ENCODE results near the gene ATP9B. TPM values are rescaled to one million over a fixed set of nuclear protein-coding genes. Genes with fewer than 3 reads are reported as not detected.
"Not testable (repeated sequence)": the region's sequence is repeated elsewhere in the genome, so short reads cannot be mapped to it uniquely, and the experiment has no call there.

The ATP9B gene
- total RNA-seq, 2 donors from 2014 or later: 22.5 to 72.9 TPM

DNA sequence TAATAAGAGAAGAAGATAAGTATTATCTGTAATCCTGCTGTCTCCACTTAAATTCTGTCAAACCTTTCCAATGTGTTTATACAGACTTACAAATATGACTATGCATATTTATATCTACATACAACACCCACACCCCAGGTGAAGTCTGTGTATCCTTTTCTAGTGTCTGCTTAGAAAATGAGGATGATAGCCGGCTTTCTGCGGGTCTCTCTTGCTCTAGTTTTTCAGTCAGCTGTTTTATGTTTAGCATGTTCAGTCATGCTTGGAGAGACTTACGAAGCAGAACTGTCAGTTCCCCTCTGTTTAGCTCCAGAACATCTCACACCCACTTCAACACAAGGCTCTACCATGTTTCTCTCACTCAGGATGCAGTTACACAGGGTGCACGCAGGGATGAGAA is 189.3 kb downstream of the ATP9B start:
- Histone ChIP-seq H3K27ac (no peak overlapping the region), H3K27me3 (replicated peaks; ENCODE audit: insufficient read depth) (no peaks in the 10 kb centered on the region), H3K4me3 (no peak overlapping the region), H3K36me3 (no peaks in the 10 kb centered on the region), H3K4me1 (ENCODE audit: control insufficient read depth in 1 of 2, low read depth in 2 of 2) (peaks cover 0 to 4% of the 10 kb centered on the region in 2 donors), H3K9me3 (no peaks in the 10 kb centered on the region)
- DNase-seq (ENCODE audit: low spot score) (no peak), ATAC-seq (ENCODE audit: insufficient number of reproducible peaks, low FRiP score, low read depth) (no peak)
- TF ChIP-seq, protein P1, sequence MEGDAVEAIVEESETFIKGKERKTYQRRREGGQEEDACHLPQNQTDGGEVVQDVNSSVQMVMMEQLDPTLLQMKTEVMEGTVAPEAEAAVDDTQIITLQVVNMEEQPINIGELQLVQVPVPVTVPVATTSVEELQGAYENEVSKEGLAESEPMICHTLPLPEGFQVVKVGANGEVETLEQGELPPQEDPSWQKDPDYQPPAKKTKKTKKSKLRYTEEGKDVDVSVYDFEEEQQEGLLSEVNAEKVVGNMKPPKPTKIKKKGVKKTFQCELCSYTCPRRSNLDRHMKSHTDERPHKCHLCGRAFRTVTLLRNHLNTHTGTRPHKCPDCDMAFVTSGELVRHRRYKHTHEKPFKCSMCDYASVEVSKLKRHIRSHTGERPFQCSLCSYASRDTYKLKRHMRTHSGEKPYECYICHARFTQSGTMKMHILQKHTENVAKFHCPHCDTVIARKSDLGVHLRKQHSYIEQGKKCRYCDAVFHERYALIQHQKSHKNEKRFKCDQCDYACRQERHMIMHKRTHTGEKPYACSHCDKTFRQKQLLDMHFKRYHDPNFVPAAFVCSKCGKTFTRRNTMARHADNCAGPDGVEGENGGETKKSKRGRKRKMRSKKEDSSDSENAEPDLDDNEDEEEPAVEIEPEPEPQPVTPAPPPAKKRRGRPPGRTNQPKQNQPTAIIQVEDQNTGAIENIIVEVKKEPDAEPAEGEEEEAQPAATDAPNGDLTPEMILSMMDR (IDR thresholded peaks at IDR 0.05): no peak

DNA sequence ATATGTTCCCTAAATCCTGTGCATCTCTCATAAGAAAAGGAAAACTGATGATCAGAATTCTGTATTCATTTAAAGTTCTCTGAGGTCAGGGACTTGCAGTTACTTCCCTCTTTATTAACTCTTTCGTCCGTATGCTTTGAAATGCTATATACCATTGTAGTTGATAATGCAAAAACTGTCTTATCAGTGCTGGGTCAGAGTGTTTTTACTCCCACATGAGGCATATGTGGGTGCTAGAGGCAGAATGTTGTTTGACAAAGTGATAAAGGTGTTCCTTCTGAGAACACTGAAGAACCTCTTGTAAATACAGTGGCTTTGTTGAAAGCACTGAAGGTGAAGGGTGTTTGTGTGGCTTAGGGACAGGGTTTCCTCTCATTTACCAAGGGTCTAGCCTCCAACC is 190.0 kb downstream of the ATP9B start:
- H3K36me3 ChIP-seq: no peaks in the 10 kb centered on the region
- H3K27me3 ChIP-seq (replicated peaks; ENCODE audit: insufficient read depth): no peaks in the 10 kb centered on the region
- TF ChIP-seq, protein P1 (IDR thresholded peaks at IDR 0.05): no peak
- no peak overlapping the region for H3K27ac ChIP-seq
- DNase-seq (ENCODE audit: low spot score) (no peak), ATAC-seq (ENCODE audit: insufficient number of reproducible peaks, low FRiP score, low read depth) (no peak)
- H3K9me3 ChIP-seq: no peaks in the 10 kb centered on the region
- H3K4me3 ChIP-seq: no peak overlapping the region
- no peaks in the 10 kb centered on the region for H3K4me1 ChIP-seq (ENCODE audit: control insufficient read depth in 1 of 2, low read depth in 2 of 2)

GRCh38 chr18:79260023-79260422 is 190.8 kb downstream of the ATP9B start:
- H3K4me3 ChIP-seq: no peak overlapping the region
- TF ChIP-seq, protein P1 (IDR thresholded peaks at IDR 0.05): no peak

DNA sequence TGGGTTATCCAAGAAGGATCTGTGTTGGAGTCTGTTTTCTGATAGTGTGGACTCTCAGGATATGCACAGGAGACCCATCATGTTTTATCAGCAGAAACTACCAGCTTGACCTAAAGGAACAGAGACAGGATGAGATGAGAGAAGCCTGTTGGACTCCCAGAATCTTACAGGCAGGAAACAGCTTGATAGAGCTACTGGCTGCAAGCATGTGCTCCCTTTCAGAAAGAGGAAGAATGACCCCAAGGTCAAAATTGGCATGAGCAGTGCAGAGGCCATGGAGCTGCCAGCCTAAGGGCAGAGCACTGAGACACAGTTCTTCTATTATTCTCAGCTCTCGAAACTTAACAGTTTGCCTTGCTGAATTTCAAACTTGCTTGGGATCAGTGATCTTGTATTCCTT is 191.3 kb downstream of the ATP9B start:
- no peaks in the 10 kb centered on the region for H3K36me3 ChIP-seq
- H3K27ac ChIP-seq: no peak overlapping the region
- H3K4me3 ChIP-seq: no peak overlapping the region
- no peaks in the 10 kb centered on the region for H3K9me3 ChIP-seq
- DNase-seq (ENCODE audit: low spot score): no peak
- no peaks in the 10 kb centered on the region for H3K4me1 ChIP-seq (ENCODE audit: control insufficient read depth in 1 of 2, low read depth in 2 of 2)
- no peaks in the 10 kb centered on the region for H3K27me3 ChIP-seq (replicated peaks; ENCODE audit: insufficient read depth)
- TF ChIP-seq, protein P1 (IDR thresholded peaks at IDR 0.05): no peak
- no peak for ATAC-seq (ENCODE audit: insufficient number of reproducible peaks, low FRiP score, low read depth)

More at GRCh38 chr18:79260023-79260422, 190.8 kb downstream of the ATP9B start:
- no peak overlapping the region for H3K27ac ChIP-seq
- ATAC-seq (ENCODE audit: insufficient number of reproducible peaks, low FRiP score, low read depth): no peak
- no peaks in the 10 kb centered on the region for H3K27me3 ChIP-seq (replicated peaks; ENCODE audit: insufficient read depth)
- DNase-seq (ENCODE audit: low spot score): no peak
- H3K9me3 ChIP-seq: no peaks in the 10 kb centered on the region
- no peaks in the 10 kb centered on the region for H3K36me3 ChIP-seq
- H3K4me1 ChIP-seq (ENCODE audit: control insufficient read depth in 1 of 2, low read depth in 2 of 2): no peaks in the 10 kb centered on the region

DNA sequence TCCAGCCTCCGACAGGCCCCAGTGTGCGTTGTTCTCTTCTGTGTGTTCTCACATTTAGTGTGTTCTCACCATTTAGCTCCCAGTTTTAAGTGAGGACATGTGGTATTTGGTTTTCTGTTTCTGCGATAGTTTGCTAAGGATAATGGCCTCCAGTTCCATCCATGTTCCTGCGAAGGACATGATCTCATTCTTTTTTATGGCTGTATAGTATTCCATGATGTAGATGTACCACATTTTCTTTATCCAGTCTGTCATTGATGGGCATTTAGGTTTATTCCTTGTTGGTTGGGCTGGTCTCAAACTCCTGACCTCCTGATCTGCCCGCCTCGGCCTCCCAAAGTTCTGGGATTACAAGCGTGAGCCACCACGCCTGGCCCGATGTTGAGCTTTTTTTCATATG is 195.9 kb downstream of the ATP9B start:
- H3K4me1 ChIP-seq (ENCODE audit: control insufficient read depth in 1 of 2, low read depth in 2 of 2); ATAC-seq (ENCODE audit: insufficient number of reproducible peaks, low FRiP score, low read depth): not testable (repeated sequence)

DNA sequence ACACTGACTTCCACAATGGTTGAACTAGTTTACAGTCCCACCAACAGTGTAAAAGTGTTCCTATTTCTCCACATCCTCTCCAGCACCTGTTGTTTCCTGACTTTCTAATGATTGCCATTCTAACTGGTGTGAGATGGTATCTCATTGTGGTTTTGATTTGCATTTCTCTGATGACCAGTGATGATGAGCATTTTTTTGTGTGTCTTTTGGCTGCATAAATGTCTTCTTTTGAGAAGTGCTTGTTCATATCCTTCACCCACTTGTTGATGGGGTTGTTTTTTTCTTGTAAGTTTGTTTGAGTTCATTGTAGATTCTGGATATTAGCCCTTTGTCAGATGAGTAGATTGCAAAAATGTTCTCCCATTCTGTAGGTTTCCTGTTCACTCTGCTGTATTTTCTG is 202.6 kb downstream of the ATP9B start:
- DNase-seq (ENCODE audit: low spot score); H3K27me3 ChIP-seq (replicated peaks; ENCODE audit: insufficient read depth); H3K36me3 ChIP-seq; H3K27ac ChIP-seq; ATAC-seq (ENCODE audit: insufficient number of reproducible peaks, low FRiP score, low read depth); H3K4me1 ChIP-seq (ENCODE audit: control insufficient read depth in 1 of 2, low read depth in 2 of 2); H3K4me3 ChIP-seq; H3K9me3 ChIP-seq: not testable (repeated sequence)

More for the DNA sequence above, 195.9 kb downstream of the ATP9B start:
- not testable (repeated sequence) for H3K9me3 ChIP-seq; H3K4me3 ChIP-seq; DNase-seq (ENCODE audit: low spot score); H3K27me3 ChIP-seq (replicated peaks; ENCODE audit: insufficient read depth); H3K27ac ChIP-seq; H3K36me3 ChIP-seq

All from thoracic aorta (tissue), 2 donors.